Prostate gland (tissue), 2 donors: Measurements from ENCODE around the gene GRID2. TPM values are rescaled to one million over a fixed set of nuclear protein-coding genes. Genes with fewer than 3 reads are reported as not detected.

Experiments
- DNase-seq: peaks from one replicate; pipeline ENCODE4 v3.0.0-alpha.2; 2019; ENCODE audit warnings: low spot score
- H3K27ac ChIP-seq, 2 donors: fragments of 200-600 bp; sonication (generic); 2 replicates each; pipeline ENCODE4 v1.5.1; 2017 to 2019
- H3K27me3 ChIP-seq: fragments of 200-600 bp; sonication (generic); replicated peaks from 2 replicates; pipeline ENCODE4 v1.5.1; 2019; ENCODE audit not compliant: insufficient read depth
- H3K36me3 ChIP-seq, 2 donors: fragments of 200-600 bp; sonication (generic); 1 replicate in 1 of 2; 2 replicates in 1 of 2; pipeline versions ENCODE4 v1.5.1 to v1.8.1; 2017 to 2019
- H3K4me1 ChIP-seq: fragments of 200-600 bp; sonication (generic); replicated peaks from 2 replicates; pipeline ENCODE4 v1.5.1; 2019
- H3K4me3 ChIP-seq, 2 donors: fragments of 200-600 bp; sonication (generic); 2 replicates each; pipeline ENCODE4 v1.5.1; 2017 to 2019
- H3K9me3 ChIP-seq: fragments of 200-600 bp; sonication (generic); 2 replicates; pipeline ENCODE4 v1.5.1; 2017
- POLR2A ChIP-seq: fragments of 450-650 bp; IDR thresholded peaks from one replicate; pipeline ENCODE4 v1.6.1; 2016; ENCODE audit warnings: antibody characterized with exemption, mild to moderate bottlenecking
- POLR2AphosphoS5 ChIP-seq: sonication (generic); formaldehyde crosslinking; IDR thresholded peaks from one replicate; pipeline ENCODE4 v1.6.1; 2017; ENCODE audit warnings: antibody characterized with exemption
- WGBS: methylation state at CpG from one replicate; pipeline ENCODE4 v1.1.5; 2018; 5-methylcytosine and 5-hydroxymethylcytosine counted together
- intact Hi-C: fragments of 100-400 bp; cut with DNase I; formaldehyde crosslinking; loops from one replicate; pipeline ENCODE4 v1.14.2; 2022
- total RNA-seq, 2 donors: library from RNA; depleted of rRNA; stranded (reverse); fragments of >200 nt; gene quantifications; one replicate each; pipeline ENCODE4 v1.1.0, GENCODE V29; 2016
- TF ChIP-seq, protein P1 (sequence below), 4 experiments: fragments of 200-600 bp in 2 of 4; fragments of 450-650 bp in 2 of 4; sonication (generic) in 2 of 4; IDR thresholded peaks; 1 replicate in 3 of 4; 2 replicates in 1 of 4; pipeline ENCODE4 v1.5.1; 2016 to 2019; ENCODE audit warnings: antibody characterized with exemption in 4 of 4, mild to moderate bottlenecking in 2 of 4, moderate library complexity in 2 of 4

Gene GRID2
- total RNA-seq, 2 donors from 2014 or later, result 0.09 to 11.0 TPM

DNA sequence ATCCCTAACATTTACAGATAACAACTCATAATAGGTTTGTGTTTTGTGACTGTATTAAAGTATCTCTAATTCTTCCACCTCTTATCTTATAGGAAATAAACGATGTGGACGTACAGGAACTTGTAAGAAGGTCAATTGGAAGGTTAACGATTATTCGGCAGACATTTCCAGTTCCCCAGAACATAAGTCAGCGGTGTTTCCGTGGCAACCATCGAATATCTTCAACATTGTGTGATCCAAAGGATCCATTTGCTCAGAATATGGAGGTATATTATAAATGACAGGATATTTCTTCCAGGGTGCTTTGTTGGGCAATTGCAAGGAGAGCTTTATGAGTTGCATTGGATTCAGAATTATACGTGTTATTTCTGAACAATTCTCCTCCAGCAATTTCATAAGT lies 912.9 kb downstream of the GRID2 start:
- DNase-seq, result no peak
- TF ChIP-seq POLR2AphosphoS5 (no peak), POLR2A (no peak)
- TF ChIP-seq, protein P1, sequence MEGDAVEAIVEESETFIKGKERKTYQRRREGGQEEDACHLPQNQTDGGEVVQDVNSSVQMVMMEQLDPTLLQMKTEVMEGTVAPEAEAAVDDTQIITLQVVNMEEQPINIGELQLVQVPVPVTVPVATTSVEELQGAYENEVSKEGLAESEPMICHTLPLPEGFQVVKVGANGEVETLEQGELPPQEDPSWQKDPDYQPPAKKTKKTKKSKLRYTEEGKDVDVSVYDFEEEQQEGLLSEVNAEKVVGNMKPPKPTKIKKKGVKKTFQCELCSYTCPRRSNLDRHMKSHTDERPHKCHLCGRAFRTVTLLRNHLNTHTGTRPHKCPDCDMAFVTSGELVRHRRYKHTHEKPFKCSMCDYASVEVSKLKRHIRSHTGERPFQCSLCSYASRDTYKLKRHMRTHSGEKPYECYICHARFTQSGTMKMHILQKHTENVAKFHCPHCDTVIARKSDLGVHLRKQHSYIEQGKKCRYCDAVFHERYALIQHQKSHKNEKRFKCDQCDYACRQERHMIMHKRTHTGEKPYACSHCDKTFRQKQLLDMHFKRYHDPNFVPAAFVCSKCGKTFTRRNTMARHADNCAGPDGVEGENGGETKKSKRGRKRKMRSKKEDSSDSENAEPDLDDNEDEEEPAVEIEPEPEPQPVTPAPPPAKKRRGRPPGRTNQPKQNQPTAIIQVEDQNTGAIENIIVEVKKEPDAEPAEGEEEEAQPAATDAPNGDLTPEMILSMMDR (IDR thresholded peaks at IDR 0.05), result no peak
- Histone ChIP-seq H3K36me3 (no peaks in the 10 kb centered on the region), H3K27ac (no peak overlapping the region), H3K9me3 (no peaks in the 10 kb centered on the region), H3K4me3 (no peak overlapping the region), H3K4me1 (no peaks in the 10 kb centered on the region), H3K27me3 (no peaks in the 10 kb centered on the region)
- WGBS, result 86% methylated on average over 8 of the region's 8 CpGs
- intact Hi-C loops, result no loop called here

DNA sequence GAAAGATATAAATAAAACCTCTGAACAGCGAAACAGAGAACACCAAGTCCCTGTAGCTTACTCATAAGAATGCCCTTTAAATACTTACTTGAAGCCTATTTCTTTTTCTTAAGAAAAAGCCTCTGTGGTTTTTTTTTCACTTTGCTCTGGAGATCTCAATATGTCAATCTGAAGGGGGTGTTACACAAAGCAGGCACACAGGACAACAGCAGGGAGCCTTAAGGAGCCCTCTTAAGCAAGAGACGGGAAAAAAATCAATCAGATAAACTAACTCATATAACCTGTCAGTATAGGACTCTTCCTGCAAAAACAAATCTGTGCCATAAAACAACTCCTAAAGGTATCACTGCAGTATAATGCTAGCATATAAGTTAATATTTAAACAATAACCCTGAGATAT lies 913.7 kb downstream of the GRID2 start:
- Histone ChIP-seq H3K4me3 (no peak overlapping the region), H3K36me3 (no peaks in the 10 kb centered on the region), H3K9me3 (no peaks in the 10 kb centered on the region), H3K27ac (no peak overlapping the region), H3K27me3 (no peaks in the 10 kb centered on the region), H3K4me1 (no peaks in the 10 kb centered on the region)
- WGBS, result 33% methylated on average over 2 of the region's 2 CpGs
- no peak for DNase-seq
- intact Hi-C loops, result no loop called here
- no peak for TF ChIP-seq POLR2A
- TF ChIP-seq POLR2AphosphoS5, result no peak
- TF ChIP-seq, protein P1 (IDR thresholded peaks at IDR 0.05), result no peak

DNA sequence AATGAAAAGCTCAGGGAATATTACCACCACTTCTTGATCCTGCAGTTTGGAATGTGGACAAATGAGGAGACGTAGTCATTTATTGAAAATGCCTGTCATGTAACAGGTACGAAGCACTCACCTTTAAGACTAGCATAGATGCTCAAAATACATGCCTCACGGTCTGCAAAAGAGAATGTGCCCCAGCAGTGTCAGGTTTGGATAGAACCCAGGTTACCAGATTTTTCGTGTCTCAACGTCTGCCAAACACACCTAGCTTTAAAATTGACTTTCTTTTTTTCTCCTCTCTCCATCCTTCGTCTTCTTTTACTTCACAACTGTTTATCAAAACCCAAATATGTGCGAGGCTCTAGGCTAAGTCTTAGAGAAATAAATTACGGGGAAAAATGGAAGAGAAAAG lies 918.0 kb downstream of the GRID2 start:
- Histone ChIP-seq H3K4me1 (no peaks in the 10 kb centered on the region), H3K27ac (no peak overlapping the region), H3K4me3 (no peak overlapping the region), H3K9me3 (no peaks in the 10 kb centered on the region), H3K36me3 (no peaks in the 10 kb centered on the region), H3K27me3 (no peaks in the 10 kb centered on the region)
- TF ChIP-seq, protein P1 (IDR thresholded peaks at IDR 0.05), result no peak
- TF ChIP-seq POLR2AphosphoS5, result no peak
- TF ChIP-seq POLR2A, result no peak
- intact Hi-C loops, result no loop called here
- WGBS, result 78% methylated on average over 8 of the region's 8 CpGs
- no peak for DNase-seq

DNA sequence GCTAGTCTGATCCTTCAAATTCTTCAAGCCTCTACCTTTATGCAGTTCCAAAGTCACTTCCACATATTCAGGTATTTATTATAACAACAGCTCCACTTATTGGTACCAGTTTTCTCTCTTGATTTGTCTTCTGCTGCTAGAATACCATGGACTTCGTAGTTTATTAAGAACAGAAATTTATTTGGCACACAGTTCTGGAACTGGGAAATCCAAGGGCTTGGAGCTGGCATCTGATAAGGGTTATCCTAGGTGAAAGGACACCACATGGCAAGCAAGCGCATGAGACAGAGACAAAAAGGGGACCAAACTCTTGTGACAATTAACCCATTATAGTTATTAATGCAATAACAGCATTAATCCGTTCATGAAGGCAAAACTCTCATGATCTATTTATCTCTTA lies 924.3 kb downstream of the GRID2 start:
- no peak overlapping the region for H3K4me3 ChIP-seq
- H3K27me3 ChIP-seq, result no peaks in the 10 kb centered on the region
- no peaks in the 10 kb centered on the region for H3K9me3 ChIP-seq
- DNase-seq, result no peak
- H3K27ac ChIP-seq, result no peak overlapping the region
- H3K36me3 ChIP-seq, result no peaks in the 10 kb centered on the region
- intact Hi-C loops, result no loop called here
- WGBS, result 70% methylated on average over 3 of the region's 3 CpGs
- TF ChIP-seq POLR2AphosphoS5, result no peak
- TF ChIP-seq POLR2A, result no peak
- TF ChIP-seq, protein P1 (IDR thresholded peaks at IDR 0.05), result no peak
- no peaks in the 10 kb centered on the region for H3K4me1 ChIP-seq

DNA sequence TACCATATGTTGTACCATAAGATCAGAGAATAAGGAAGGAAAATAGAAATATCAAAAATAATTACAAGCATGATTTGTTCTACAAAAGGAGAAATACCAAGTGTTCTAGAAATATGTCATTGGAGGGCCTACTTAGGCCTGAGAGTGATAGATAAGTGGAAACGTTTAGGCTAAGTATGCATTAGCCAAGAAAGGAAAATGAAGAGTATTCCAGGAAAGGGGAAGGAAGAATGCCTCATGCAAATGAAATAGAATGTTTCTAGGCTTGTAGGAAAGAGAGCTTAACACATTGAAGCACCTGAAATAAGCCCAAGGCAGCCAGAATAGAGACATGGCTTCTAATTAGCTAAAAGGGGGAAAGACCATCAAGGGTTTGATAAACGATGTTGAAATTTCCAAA lies 929.1 kb downstream of the GRID2 start:
- no peaks in the 10 kb centered on the region for H3K9me3 ChIP-seq
- WGBS, result 77% methylated on average over 2 of the region's 2 CpGs
- intact Hi-C loops, result no loop called here
- no peaks in the 10 kb centered on the region for H3K4me1 ChIP-seq
- H3K36me3 ChIP-seq, result no peaks in the 10 kb centered on the region
- no peak for DNase-seq
- H3K27me3 ChIP-seq, result no peaks in the 10 kb centered on the region
- TF ChIP-seq, protein P1 (IDR thresholded peaks at IDR 0.05), result no peak
- TF ChIP-seq POLR2A (no peak), POLR2AphosphoS5 (no peak)
- no peak overlapping the region for H3K4me3 ChIP-seq
- H3K27ac ChIP-seq, result no peak overlapping the region
